H1 (cell line): ENCODE results near the gene YARS1. TPM values are rescaled to one million over a fixed set of nuclear protein-coding genes. Genes with fewer than 3 reads are reported as not detected.

Experiments used
- BACH1 ChIP-seq: IDR thresholded peaks from 2 replicates; pipeline ENCODE4 v1.6.1; 2012; ENCODE audit warnings: low read length, improper control_type of control experiment
- CBX5 ChIP-seq: fragments of 300-800, 300-1000 bp; sonication (generic); IDR thresholded peaks from 2 replicates; pipeline ENCODE4 v1.7.1; 2016; ENCODE audit warnings: antibody characterized with exemption, low read length, low read depth
- CEBPB ChIP-seq: IDR thresholded peaks from 2 replicates; pipeline ENCODE4 v1.6.1; 2012; ENCODE audit warnings: low read depth, low read length
- CHD1 ChIP-seq: IDR thresholded peaks from 2 replicates; pipeline ENCODE4 v1.6.1; 2012; ENCODE audit warnings: low read depth, low read length, improper control_type of control experiment
- EP300 ChIP-seq, 2 experiments: IDR thresholded peaks; 1 replicate in 1 of 2; 2 replicates in 1 of 2; pipeline ENCODE4 v1.6.1; 2011 to 2012; ENCODE audit warnings: low read depth in 2 of 2, low read length in 2 of 2, mild to moderate bottlenecking in 2 of 2, borderline replicate concordance in 1 of 2, inconsistent platforms in 1 of 2, moderate library complexity in 1 of 2
- FOSL1 ChIP-seq: IDR thresholded peaks from 2 replicates; pipeline ENCODE4 v1.6.1; 2011; ENCODE audit warnings: mild to moderate bottlenecking, low read depth, low read length, moderate library complexity; ENCODE audit not compliant: insufficient read depth
- KDM4A ChIP-seq: IDR thresholded peaks from one replicate; pipeline ENCODE4 v1.7.1; 2012; ENCODE audit warnings: low read depth, mild to moderate bottlenecking, moderate library complexity, low read length, inconsistent platforms; ENCODE audit not compliant: severe bottlenecking
- MAFK ChIP-seq: IDR thresholded peaks from 2 replicates; pipeline ENCODE4 v1.6.1; 2012; ENCODE audit warnings: low read depth, mild to moderate bottlenecking, improper control_type of control experiment, low read length
- MAX ChIP-seq: IDR thresholded peaks from 2 replicates; pipeline ENCODE4 v1.6.1; 2012; ENCODE audit warnings: inconsistent platforms
- NANOG ChIP-seq: IDR thresholded peaks from 2 replicates; pipeline ENCODE4 v1.6.1; 2011; ENCODE audit warnings: low read length, low read depth, mild to moderate bottlenecking, inconsistent platforms; ENCODE audit not compliant: insufficient read depth, poor library complexity, severe bottlenecking
- RAD21 ChIP-seq, 2 experiments: IDR thresholded peaks in 1 of 2; conservative IDR thresholded peaks in 1 of 2; 2 replicates each; pipeline ENCODE4 v1.6.1; 2011; ENCODE audit warnings: low read depth in 2 of 2, low read length in 2 of 2, improper control_type of control experiment in 1 of 2, inconsistent platforms in 1 of 2, mild to moderate bottlenecking in 1 of 2, moderate library complexity in 1 of 2
- RFX5 ChIP-seq: IDR thresholded peaks from 2 replicates; pipeline ENCODE4 v1.6.1; 2011; ENCODE audit warnings: low read depth, low read length, improper control_type of control experiment, borderline replicate concordance
- RXRA ChIP-seq: IDR thresholded peaks from 2 replicates; pipeline ENCODE4 v1.6.1; 2011; ENCODE audit warnings: low read depth, mild to moderate bottlenecking, low read length, moderate library complexity; ENCODE audit not compliant: insufficient read depth
- SAP30 ChIP-seq: fragments of 300-600 bp; sonication (generic); IDR thresholded peaks from 2 replicates; pipeline ENCODE4 v1.7.1; 2012; ENCODE audit warnings: low read length, moderate library complexity, mild to moderate bottlenecking, inconsistent platforms; ENCODE audit not compliant: insufficient read depth, insufficient replicate concordance
- SIN3A ChIP-seq, 2 experiments: IDR thresholded peaks in 1 of 2; conservative IDR thresholded peaks in 1 of 2; 2 replicates each; pipeline ENCODE4 v1.6.1; 2011 to 2012; ENCODE audit warnings: low read length in 2 of 2, improper control_type of control experiment in 1 of 2, low read depth in 1 of 2, mild to moderate bottlenecking in 1 of 2
- SIX5 ChIP-seq: IDR thresholded peaks from 2 replicates; pipeline ENCODE4 v1.6.1; 2011; ENCODE audit warnings: mild to moderate bottlenecking, low read depth, low read length
- SP2 ChIP-seq: IDR thresholded peaks from 2 replicates; pipeline ENCODE4 v1.6.1; 2012; ENCODE audit warnings: mild to moderate bottlenecking, low read length, inconsistent platforms
- SUZ12 ChIP-seq: fragments of 200-600 bp; sonication (generic); IDR thresholded peaks from 2 replicates; pipeline ENCODE4 v1.6.1; 2012; ENCODE audit warnings: mild to moderate bottlenecking, inconsistent platforms, low read length, moderate library complexity, mixed read lengths
- TAF7 ChIP-seq: optimal IDR thresholded peaks from 2 replicates; pipeline ENCODE3; 2011; ENCODE audit warnings: low read depth, mild to moderate bottlenecking, inconsistent platforms, low read length, moderate library complexity, borderline replicate concordance
- TBP ChIP-seq: IDR thresholded peaks from 2 replicates; pipeline ENCODE4 v1.6.1; 2011; ENCODE audit warnings: low read depth, low read length, improper control_type of control experiment
- TEAD4 ChIP-seq: IDR thresholded peaks from 2 replicates; pipeline ENCODE4 v1.6.1; 2012; ENCODE audit warnings: low read depth, low read length, inconsistent platforms, mixed read lengths
- YY1 ChIP-seq: IDR thresholded peaks from 2 replicates; pipeline ENCODE4 v1.6.1; 2011; ENCODE audit warnings: low read depth, mild to moderate bottlenecking, low read length
- polyA plus RNA-seq, 7 experiments: library from polyadenylated mRNA; depleted of rRNA in 3 of 7; stranded (reverse) in 5 of 7; unstranded in 2 of 7; fragments of >200 nt in 5 of 7; fragments of 200-250 nt in 2 of 7; gene quantifications; 1 replicate in 5 of 7; 2 replicates in 1 of 7; 4 replicates in 1 of 7; pipeline versions ENCODE4 v1.2.1 to v1.2.3, GENCODE V29; 2011 to 2013; ENCODE audit warnings: missing spikeins in 2 of 7, mixed read lengths in 2 of 7
- total RNA-seq: library from RNA; stranded (reverse); fragmentation: NEBNext Ultra II Directional; extraction: Animal tissue kit (Norgen Biotek cat#: 25700); gene quantifications from 2 replicates; pipeline ENCODE4 v1.2.1, GENCODE V29; 2021
- TF ChIP-seq, protein P1 (sequence below): IDR thresholded peaks from 2 replicates; pipeline ENCODE4 v1.6.1; 2012; ENCODE audit warnings: inconsistent platforms

Gene YARS1
- total and polyA plus RNA-seq, 2 of the 8 experiments (the other 6 are each of a cell fraction or from before 2014, with no cell fraction given) = 47.1 to 226 TPM

DNA sequence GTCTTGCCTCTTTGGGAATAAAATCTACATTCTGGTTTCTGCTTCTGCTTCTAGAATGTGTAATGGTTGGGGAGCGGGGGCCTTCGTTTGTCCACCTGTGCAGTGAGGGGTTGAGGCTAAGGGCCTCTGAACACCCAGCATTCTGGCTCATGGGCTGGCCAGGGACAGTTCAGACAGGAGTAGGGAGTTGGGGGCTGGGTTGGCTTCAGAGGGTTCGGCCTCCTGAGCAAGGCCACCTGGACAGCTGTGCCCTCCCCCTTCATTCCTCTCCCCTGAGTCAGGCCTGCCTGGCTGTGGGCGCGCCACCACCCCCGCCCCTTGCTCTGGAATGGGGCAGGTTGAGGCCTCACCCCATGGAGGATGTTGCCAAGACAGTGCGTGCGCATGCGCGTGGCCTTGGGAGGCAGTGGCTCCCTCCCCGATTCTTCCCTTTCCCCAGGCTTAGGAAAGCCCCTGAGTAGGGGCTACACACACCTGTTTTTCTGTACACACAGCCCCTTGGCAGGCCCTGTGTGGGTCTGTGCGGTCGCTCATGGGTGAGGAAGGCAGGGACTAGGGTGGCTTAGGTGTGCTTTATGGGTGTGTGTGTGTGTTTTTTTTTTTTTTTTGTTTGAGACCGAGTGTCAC lies 57.0 kb downstream of the YARS1 start (continued):
- TF ChIP-seq NANOG (no peak), CEBPB (no peak), RAD21 (IDR thresholded peaks at IDR 0.05 in 1 of 2, conservative IDR thresholded peaks at IDR 0.05 in 1 of 2; ENCODE audit: low read depth in 2 of 2, low read length in 2 of 2) (no peak), SIN3A (conservative IDR thresholded peaks at IDR 0.05 in 1 of 2, IDR thresholded peaks at IDR 0.05 in 1 of 2; ENCODE audit: low read depth in 1 of 2, low read length in 2 of 2) (peak in 1 of 2 experiments; percentile 52; a peak in 1 of 4 replicates), TBP (peak; percentile 39; the same call in 1 of the 2 replicates), MAFK (no peak), RXRA (no peak), EP300 (IDR thresholded peaks at IDR 0.05; ENCODE audit: borderline replicate concordance in 1 of 2, low read depth in 2 of 2, low read length in 2 of 2) (peak in 1 of 2 experiments; percentile 86; a peak in 1 of 3 replicates), SUZ12 (no peak), YY1 (peak; percentile 53; the same call in 1 of the 2 replicates), SP2 (no peak), TEAD4 (peak; percentile 97), RFX5 (no peak), KDM4A (no peak), MAX (peak; percentile 44; the same call in 1 of the 2 replicates), CHD1 (no peak), SAP30 (no peak), FOSL1 (peak; percentile 60; the same call in 1 of the 2 replicates), TAF7 (no peak), SIX5 (no peak), BACH1 (0 out of 2 replicates have a peak, but pooled peaks have one; percentile 39), CBX5 (no peak)
- TF ChIP-seq, protein P1, sequence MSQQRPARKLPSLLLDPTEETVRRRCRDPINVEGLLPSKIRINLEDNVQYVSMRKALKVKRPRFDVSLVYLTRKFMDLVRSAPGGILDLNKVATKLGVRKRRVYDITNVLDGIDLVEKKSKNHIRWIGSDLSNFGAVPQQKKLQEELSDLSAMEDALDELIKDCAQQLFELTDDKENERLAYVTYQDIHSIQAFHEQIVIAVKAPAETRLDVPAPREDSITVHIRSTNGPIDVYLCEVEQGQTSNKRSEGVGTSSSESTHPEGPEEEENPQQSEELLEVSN = no peak
